GM18505 (cell line): ENCODE results near the gene UBE2I.
"Not testable (repeated sequence)": the region's sequence is repeated elsewhere in the genome, so short reads cannot be mapped to it uniquely, and the experiment has no call there.

Experiments
- ATAC-seq: cut with Tn5 transposase; IDR thresholded peaks from one replicate; pipeline ENCODE4 v1.9.1; 2021; ENCODE audit not compliant: unreplicated experiment
- POLR2A ChIP-seq: IDR thresholded peaks from 4 replicates; pipeline ENCODE4 v1.6.1; 2011; ENCODE audit warnings: borderline replicate concordance; ENCODE audit not compliant: insufficient read depth, insufficient read length; ENCODE audit errors: extremely low read depth

UBE2I gene

GRCh38 chr16:1320097-1320496, 10.7 kb downstream of the UBE2I start:
- no peak for ATAC-seq
- TF ChIP-seq POLR2A = no peak

DNA sequence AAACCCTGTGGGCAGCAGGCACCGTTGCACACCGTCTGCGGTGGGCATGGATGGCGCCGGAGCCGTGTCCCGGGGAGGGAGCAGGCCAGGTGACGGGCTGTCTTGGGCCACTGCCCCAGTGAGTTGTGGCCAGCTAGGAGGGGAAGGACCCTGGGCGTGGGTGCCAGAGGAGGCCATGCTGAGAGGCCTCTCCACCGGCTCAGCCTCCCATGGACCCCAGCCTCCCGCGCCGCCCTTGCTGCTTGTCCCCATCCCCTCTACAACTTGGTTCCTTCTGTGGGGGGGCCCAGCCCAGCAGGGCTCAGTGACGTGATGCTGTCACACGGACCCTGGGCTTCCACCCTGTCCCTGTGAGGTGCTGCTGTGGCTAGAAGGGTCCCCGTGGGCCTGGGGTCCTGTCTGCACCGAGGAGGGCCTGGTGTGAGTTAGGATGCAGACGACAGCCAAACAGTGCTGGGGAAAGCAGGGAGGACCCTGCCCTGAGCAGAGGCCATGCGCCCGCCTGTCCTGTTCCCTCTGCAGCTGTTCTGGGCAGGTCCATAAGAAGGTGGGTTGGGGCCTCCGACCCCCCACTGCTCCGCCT, 11.3 kb downstream of the UBE2I start:
- ATAC-seq = no peak
- no peak for TF ChIP-seq POLR2A

- ATAC-seq = no peak
- TF ChIP-seq POLR2A = no peak
Measured at GRCh38 chr16:1322407-1322806, 13.0 kb downstream of the UBE2I start.

DNA sequence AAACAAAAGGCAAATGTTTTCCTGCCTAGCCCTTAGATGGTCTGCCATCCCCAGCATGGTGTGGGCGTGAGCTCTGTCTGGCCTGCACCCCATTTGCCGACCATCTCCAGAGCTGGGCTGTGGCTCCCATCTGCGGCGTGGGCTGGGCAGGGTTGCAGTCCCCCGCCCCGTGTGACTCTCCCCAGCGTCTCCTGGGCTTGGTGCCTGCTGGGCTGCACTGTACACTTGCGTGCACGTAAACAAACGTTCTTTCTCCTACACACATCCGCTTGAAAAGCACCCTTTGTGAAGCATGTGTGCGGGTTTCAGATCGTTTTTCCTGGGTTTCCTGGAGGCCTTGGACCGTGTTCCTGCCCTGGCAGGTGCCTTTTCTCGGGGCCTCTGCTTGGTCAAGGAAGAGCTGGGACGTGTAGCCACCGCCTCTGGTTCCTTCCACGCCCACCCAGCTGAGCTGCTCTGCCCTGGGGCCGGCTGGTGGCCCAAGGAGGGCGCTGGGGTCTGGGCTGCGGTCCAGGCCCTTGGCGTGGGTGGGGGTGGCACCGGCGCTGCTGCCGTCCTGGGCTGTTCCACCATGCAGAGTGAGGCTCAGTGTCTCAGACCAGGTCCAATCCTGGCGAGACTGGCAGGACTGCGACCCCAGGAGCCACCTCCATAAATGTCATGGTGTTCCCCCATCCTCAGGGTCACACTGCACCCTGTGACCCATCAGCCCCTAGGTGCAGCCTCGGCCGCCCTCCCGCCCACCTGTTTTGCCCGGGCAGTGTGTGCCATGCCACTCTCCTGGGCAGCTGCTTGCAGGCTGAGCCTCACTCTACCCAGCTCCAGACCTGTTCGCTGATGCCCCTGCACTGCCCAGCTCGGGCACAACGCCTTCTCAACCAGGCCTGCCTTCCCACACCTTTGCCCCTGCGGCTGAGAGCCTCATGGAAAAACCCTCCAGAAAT, 14.1 kb downstream of the UBE2I start:
- no peak for ATAC-seq
- no peak for TF ChIP-seq POLR2A

DNA sequence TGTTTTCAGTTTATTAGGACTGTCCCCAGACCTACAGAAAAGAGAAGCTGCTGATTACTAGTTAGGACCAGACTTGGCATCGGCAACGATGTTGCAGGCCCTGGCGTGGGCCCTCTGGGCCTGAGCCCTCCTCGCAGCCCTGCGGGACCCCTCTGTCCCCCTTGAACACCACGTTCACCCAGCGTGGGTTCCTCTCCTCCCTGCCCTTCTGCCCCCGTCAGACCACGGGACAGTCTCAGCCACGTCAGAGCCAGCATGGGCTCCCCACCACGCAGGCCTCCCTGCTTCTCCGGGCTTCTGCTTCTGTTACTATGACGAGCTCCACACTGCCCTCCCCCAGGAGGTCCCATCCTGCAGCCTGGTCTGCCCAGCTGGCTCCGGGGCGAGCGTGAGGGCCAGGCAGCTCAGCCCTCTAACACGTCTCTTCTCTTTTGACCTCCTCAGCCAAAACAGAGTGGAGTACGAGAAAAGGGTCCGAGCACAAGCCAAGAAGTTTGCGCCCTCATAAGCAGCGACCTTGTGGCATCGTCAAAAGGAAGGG, 14.9 kb downstream of the UBE2I start:
- no peak for TF ChIP-seq POLR2A
- no peak for ATAC-seq

GRCh38 chr16:1325261-1325660, 15.8 kb downstream of the UBE2I start:
- ATAC-seq = no peak
- TF ChIP-seq POLR2A = no peak

DNA sequence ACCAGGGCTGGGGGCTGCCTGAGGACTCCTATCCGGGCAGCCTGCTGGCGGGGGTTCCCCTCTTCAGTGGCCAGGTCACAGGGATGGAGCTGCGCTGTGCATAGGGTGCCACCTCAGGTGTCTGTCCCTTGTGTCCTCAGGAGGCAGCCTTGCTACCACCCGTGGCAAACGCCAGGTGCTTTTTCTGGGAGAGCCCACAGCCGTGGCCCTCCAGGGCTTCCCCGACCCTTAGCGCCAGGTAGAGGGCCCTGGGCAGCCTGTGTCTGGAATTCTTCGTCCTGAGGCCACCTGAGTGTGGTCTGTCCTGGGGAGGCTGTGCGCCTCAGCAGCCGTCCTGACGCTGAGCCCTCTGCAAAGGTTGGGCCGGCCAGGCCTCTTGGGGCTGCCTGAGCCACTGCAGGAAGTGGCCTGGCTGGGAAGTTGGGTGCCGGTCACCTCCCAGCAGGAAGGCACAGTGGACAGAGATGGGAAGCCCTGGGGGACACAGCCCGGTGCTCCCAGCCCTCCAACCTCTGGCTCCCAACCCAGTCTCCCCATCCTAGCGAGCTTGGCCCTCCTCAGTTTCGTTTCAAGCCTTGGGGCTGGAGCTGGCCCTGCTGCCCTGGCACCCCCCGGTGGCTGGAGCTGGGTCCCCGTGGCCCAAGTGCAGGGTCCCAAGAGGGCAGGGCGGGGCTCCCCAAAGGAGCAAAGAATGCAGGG, 16.4 kb downstream of the UBE2I start:
- no peak for TF ChIP-seq POLR2A
- ATAC-seq = no peak

- no peak for TF ChIP-seq POLR2A
- no peak for ATAC-seq
Measured at GRCh38 chr16:1326391-1326790, 17.0 kb downstream of the UBE2I start.

GRCh38 chr16:1326946-1327618, 17.6 kb downstream of the UBE2I start:
- TF ChIP-seq POLR2A = no peak
- no peak for ATAC-seq

DNA sequence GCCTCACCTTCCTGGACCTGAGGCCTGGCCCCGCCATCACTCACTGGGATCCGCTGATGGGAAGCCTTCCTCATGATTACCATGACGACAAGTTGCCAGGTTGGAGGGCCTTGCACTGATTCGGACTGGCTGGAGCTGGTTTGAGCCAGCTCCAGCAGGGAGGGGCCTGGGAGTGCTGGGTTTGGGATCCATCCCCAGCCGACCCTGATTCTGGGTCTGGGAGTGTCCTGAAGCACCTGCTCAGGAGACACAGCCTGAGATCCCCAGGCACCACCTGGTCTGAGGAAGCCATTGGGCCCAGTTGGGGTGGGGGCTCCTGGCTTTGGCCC, 18.1 kb downstream of the UBE2I start:
- TF ChIP-seq POLR2A = no peak
- ATAC-seq = no peak

DNA sequence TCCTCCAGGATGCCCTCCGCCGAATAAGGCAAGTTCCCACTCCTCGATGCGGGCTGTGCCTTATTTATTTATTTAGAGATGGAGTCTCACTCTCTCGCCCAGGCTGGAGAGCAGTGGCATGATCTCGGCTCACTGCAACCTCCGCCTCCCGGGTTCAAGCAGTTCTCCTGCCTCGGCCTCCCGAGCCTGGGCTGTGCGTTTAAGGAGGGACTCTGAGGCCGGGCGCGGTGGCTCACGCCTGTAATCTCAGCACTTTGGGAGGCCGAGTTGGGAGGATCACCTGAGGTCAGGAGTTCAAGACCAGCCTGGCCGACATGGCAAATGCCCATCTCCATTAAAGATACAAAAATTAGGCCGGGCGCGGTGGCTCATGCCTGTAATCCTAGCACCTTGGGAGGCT, 18.7 kb downstream of the UBE2I start:
- ATAC-seq = not testable (repeated sequence)

DNA sequence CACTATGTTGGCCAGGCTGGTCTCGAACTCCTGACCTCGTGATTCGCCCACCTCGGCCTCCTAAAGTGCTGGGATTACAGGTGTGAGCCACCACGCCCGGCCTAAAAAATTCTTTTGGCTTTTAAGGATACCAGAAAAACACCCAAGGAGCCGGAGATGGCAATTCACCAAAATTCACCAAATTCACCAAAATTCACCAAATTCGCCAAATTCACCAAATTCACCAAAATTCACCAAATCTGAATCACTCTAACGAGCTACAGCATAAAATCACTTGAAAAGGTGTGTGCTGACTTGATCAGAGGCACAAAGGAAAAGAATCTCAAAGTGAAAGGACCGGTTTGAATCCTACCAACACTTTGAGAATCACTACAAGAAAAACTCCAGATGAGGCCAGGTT, 19.5 kb downstream of the UBE2I start:
- not testable (repeated sequence) for ATAC-seq

DNA sequence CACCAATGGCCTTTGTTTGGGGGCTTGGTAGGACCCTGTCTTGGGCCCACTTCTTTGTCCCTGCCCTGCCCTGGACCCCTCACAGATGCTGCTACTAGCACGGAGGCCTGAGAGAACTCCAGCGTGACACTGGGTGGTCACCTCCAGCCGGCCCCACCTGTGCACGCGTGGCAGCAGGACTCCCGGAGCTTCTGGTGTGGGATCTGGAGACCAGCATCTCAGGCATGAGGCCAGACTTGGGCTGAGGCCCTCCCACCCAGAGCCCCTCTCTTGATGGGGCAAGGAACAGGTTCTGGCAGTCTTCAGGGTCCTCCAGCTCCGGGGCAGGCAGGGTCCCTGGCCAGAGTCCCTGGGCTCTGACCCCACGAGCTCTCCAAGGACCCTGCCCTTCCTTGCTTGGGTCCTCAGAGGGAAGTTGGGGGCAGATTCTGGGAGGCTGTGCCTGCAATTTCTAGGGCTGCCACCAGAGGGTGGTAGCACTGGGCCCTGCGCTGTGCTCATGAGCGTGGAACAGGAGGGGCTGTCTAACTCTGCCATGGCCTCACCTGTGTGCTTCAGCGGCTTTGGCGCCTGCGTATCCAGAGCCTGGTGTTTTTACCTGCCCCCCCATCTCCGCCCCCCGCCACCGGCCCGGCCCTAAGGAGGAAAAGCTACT, 21.0 kb downstream of the UBE2I start:
- no peak for ATAC-seq
- TF ChIP-seq POLR2A = no peak
